ACC112 (cell line): Measurements from ENCODE around the gene MALL.

Experiments
- H2AFZ ChIP-seq: fragments of 200-600 bp; sonication (generic); one replicate; pipeline ENCODE4 v1.6.0; 2017; ENCODE audit warnings: antibody characterized with exemption, low read length; ENCODE audit not compliant: unreplicated experiment
- H3K27ac ChIP-seq: fragments of 200-600 bp; sonication (generic); 2 replicates; pipeline ENCODE4 v1.5.1; 2014; ENCODE audit warnings: low read depth, mild to moderate bottlenecking, antibody characterized with exemption, low read length, moderate library complexity
- H3K27me3 ChIP-seq: fragments of 200-600 bp; sonication (generic); 2 replicates; pipeline ENCODE4 v1.6.1; 2014; ENCODE audit warnings: mild to moderate bottlenecking, antibody characterized with exemption, low read length, moderate library complexity, mixed read lengths; ENCODE audit not compliant: insufficient read depth
- H3K36me3 ChIP-seq: fragments of 200-600 bp; sonication (generic); 2 replicates; pipeline ENCODE4 v1.6.1; 2016; ENCODE audit warnings: mild to moderate bottlenecking, antibody characterized with exemption, low read length, moderate library complexity, mixed read lengths; ENCODE audit not compliant: insufficient read depth
- H3K4me1 ChIP-seq: fragments of 200-600 bp; sonication (generic); one replicate; pipeline ENCODE4 v1.6.1; 2016; ENCODE audit warnings: low read length, mixed read lengths; ENCODE audit not compliant: insufficient read depth, unreplicated experiment, control insufficient read depth
- H3K4me3 ChIP-seq: fragments of 200-600 bp; sonication (generic); 2 replicates; pipeline ENCODE4 v1.5.1; 2014; ENCODE audit warnings: mild to moderate bottlenecking, low read depth, low read length
- H3K79me2 ChIP-seq: fragments of 200-600 bp; sonication (generic); one replicate; pipeline ENCODE4 v1.6.0; 2016; ENCODE audit warnings: low read length; ENCODE audit not compliant: control insufficient read depth, unreplicated experiment, insufficient read depth

MALL gene

GRCh38 chr2:110140401-110140800 lies 24.8 kb upstream of the MALL start:
- no peaks in the 10 kb centered on the region for H3K36me3 ChIP-seq
- H3K27me3 ChIP-seq, result no peaks in the 10 kb centered on the region
- H3K4me1 ChIP-seq, result peaks cover 4% of the 10 kb centered on the region
- H3K4me3 ChIP-seq, result no peak overlapping the region
- no peak overlapping the region for H3K27ac ChIP-seq
- no peaks in the 10 kb centered on the region for H3K79me2 ChIP-seq
- H2AFZ ChIP-seq, result no peak overlapping the region

GRCh38 chr2:110134025-110134424 lies 18.4 kb upstream of the MALL start:
- H3K79me2 ChIP-seq, result no peaks in the 10 kb centered on the region
- no peak overlapping the region for H3K4me3 ChIP-seq
- no peaks in the 10 kb centered on the region for H3K27me3 ChIP-seq
- H3K4me1 ChIP-seq, result no peaks in the 10 kb centered on the region
- H3K36me3 ChIP-seq, result no peaks in the 10 kb centered on the region; the same call in 1 of the 2 replicates
- no peak overlapping the region for H3K27ac ChIP-seq
- H2AFZ ChIP-seq, result no peak overlapping the region

- no peak overlapping the region for H3K27ac ChIP-seq
- H3K36me3 ChIP-seq, result no peaks in the 10 kb centered on the region; the same call in 1 of the 2 replicates
- H3K4me3 ChIP-seq, result no peak overlapping the region
- H3K27me3 ChIP-seq, result no peaks in the 10 kb centered on the region
- no peaks in the 10 kb centered on the region for H3K79me2 ChIP-seq
- H2AFZ ChIP-seq, result no peak overlapping the region
- H3K4me1 ChIP-seq, result peaks cover 9% of the 10 kb centered on the region
These were observed 15.5 kb upstream of the MALL start for GRCh38 chr2:110131166-110131565.

- Histone ChIP-seq H3K4me3 (no peak overlapping the region), H3K4me1 (peaks cover 13% of the 10 kb centered on the region), H3K36me3 (no peaks in the 10 kb centered on the region; the same call in 1 of the 2 replicates), H3K79me2 (no peaks in the 10 kb centered on the region), H3K27ac (no peak overlapping the region), H3K27me3 (no peaks in the 10 kb centered on the region), H2AFZ (no peak overlapping the region)
These were observed 15.1 kb upstream of the MALL start for GRCh38 chr2:110130757-110131156.

- H3K4me3 ChIP-seq, result no peak overlapping the region
- no peaks in the 10 kb centered on the region for H3K27me3 ChIP-seq
- H2AFZ ChIP-seq, result no peak overlapping the region
- H3K36me3 ChIP-seq, result no peaks in the 10 kb centered on the region; the same call in 1 of the 2 replicates
- peaks cover 18% of the 10 kb centered on the region for H3K4me1 ChIP-seq
- no peaks in the 10 kb centered on the region for H3K79me2 ChIP-seq
- H3K27ac ChIP-seq, result no peak overlapping the region
These were observed 11.3 kb upstream of the MALL start for GRCh38 chr2:110126906-110127305.

DNA sequence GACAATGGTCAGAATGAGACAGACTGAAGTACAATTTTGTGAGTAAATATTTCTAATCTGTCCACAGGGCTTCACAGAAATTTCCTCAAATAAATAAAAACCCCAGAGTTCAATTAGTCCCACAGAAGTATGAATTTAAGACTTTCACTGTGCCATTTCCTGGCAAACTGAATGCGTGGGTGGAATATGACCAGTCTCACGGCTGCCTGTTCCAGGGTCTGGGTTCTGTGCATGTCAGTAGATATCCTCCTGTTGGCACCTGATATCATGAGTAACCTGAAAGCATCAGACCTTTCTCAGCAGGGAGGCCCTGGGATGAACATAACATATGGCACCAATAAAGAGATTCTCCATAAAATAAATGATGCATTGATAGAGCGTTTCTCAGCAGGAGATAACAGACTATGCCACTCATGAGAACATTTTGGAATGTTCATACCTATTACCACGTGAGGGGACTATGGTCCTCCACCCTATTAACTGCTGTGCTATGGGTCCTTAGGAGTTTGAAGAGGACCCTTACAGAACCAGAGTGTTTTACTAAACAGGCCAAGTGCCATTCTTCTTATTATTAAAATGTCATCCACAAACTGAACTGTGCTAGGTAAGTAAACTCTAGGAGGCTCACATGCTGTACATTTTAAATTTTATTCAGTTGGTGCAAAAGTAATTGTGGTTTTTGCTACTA lies 10.6 kb upstream of the MALL start:
- no peaks in the 10 kb centered on the region for H3K27me3 ChIP-seq
- H3K4me3 ChIP-seq, result no peak overlapping the region
- no peaks in the 10 kb centered on the region for H3K79me2 ChIP-seq
- peak overlapping the region; percentile 2 for H2AFZ ChIP-seq
- H3K27ac ChIP-seq, result no peak overlapping the region
- H3K4me1 ChIP-seq, result peaks cover 18% of the 10 kb centered on the region
- H3K36me3 ChIP-seq, result no peaks in the 10 kb centered on the region

- peaks cover 22% of the 10 kb centered on the region for H3K4me1 ChIP-seq
- no peak overlapping the region for H3K27ac ChIP-seq
- no peak overlapping the region for H3K4me3 ChIP-seq
- no peaks in the 10 kb centered on the region for H3K27me3 ChIP-seq
- H2AFZ ChIP-seq, result no peak overlapping the region
- no peaks in the 10 kb centered on the region for H3K79me2 ChIP-seq
- no peaks in the 10 kb centered on the region for H3K36me3 ChIP-seq
These were observed 9.5 kb upstream of the MALL start for GRCh38 chr2:110124939-110125691.

DNA sequence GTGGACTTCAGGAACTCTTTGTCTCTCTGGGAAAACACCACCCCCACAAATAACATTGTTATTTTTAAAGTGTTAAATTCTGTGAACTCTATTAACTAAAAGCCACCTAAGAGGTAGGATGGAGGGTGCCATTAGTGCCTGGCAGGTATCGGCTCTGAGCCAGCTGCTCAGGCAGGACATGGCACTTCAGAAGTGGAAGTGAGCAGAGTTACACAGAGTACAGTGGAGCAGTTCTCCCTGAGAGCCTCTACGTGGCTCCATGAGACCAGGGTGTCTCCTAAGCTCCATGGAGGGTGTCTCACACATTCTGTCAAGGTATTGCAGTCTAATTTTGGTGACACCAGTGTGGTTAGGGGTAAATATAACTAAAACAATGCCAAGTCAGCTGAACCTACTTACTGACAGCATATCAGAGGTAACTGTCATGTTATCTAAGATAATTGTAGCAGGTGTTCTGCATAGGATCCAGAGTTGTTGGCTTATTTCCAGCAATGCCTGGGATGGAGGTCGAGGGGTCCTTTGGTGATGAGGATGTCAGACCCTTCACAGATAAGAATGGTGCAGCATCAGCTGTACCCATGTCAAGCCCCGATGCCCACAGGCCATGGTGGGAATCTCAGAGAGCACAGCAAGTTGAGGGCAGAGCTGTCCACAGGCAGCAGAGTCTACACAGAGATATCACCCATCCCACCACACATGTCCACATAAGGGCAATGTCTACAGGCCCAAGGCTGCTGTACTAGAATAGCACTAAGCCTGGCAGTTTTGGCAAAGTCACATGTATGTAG lies 8.6 kb upstream of the MALL start:
- Histone ChIP-seq H3K27me3 (no peaks in the 10 kb centered on the region), H3K27ac (no peak overlapping the region), H3K4me3 (no peak overlapping the region), H3K79me2 (no peaks in the 10 kb centered on the region), H3K4me1 (peaks cover 22% of the 10 kb centered on the region), H2AFZ (no peak overlapping the region), H3K36me3 (no peaks in the 10 kb centered on the region)

DNA sequence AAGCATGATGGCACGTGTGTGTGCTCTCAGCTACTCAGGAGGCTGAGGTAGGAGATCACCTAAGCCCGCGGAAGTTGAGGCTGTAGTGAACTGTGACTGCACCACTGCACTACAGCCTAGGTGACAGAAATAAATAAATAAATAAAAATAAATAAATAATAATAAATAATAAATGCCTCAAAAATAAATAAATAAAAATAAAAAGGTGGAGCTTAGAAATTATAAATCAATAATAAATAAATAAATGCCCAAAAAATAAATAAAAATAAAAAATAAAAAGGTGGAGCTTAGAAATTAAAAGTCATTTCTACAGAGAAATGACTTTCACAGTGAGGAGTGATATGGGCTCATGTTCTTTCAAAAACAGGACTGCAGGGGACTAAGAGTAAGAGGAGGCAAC lies 6.0 kb upstream of the MALL start:
- no peaks in the 10 kb centered on the region for H3K27me3 ChIP-seq
- no peak overlapping the region for H3K27ac ChIP-seq
- H3K4me1 ChIP-seq, result peaks cover 17% of the 10 kb centered on the region
- no peaks in the 10 kb centered on the region for H3K79me2 ChIP-seq
- no peaks in the 10 kb centered on the region for H3K36me3 ChIP-seq
- no peak overlapping the region for H2AFZ ChIP-seq
- H3K4me3 ChIP-seq, result no peak overlapping the region

DNA sequence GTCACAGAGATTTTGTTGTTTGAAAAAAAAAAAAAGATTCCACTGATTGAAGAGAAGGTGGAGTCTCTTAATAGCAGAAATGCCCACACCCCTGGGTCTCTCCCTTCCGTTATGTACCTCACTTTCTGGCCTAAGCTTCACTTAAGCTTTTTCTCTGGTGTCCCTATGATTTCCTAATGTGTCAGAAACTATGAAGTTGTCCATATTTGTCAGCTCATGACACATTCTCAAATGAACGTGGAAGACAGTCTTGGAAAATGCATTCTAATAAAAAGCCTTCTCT lies 5.4 kb upstream of the MALL start:
- no peak overlapping the region for H3K27ac ChIP-seq
- H3K27me3 ChIP-seq, result 0 out of 2 replicates have a peak, but pooled peaks cover under 1% of the 10 kb centered on the region
- no peak overlapping the region for H3K4me3 ChIP-seq
- H3K36me3 ChIP-seq, result no peaks in the 10 kb centered on the region
- H3K4me1 ChIP-seq, result peaks cover 11% of the 10 kb centered on the region
- no peaks in the 10 kb centered on the region for H3K79me2 ChIP-seq
- no peak overlapping the region for H2AFZ ChIP-seq
